ENCODE data around the gene GRIN2A. TPM values are rescaled to one million over a fixed set of nuclear protein-coding genes. Genes with fewer than 3 reads are reported as not detected.

The GRIN2A gene
- total RNA-seq, 4 donors from 2014 or later, result 0.25 to 26.1 (median 13.5) TPM

GRCh38 chr16:10022098-10022497 is 160.1 kb downstream of the GRIN2A start:
- WGBS, 2 donors (ENCODE audit: low coverage in 1 of 2), result 88 to 96% methylated on average over 5 of the region's 5 CpGs
- Histone ChIP-seq H3K9me3 (no peaks in the 10 kb centered on the region), H3K27ac (no peak overlapping the region), H3K27me3 (no peaks in the 10 kb centered on the region), H3K4me3 (no peak overlapping the region), H3K36me3 (no peaks in the 10 kb centered on the region), H3K4me1 (no peaks in the 10 kb centered on the region)
- TF ChIP-seq POLR2AphosphoS5 (IDR thresholded peaks at IDR 0.05) (no peak), EP300 (IDR thresholded peaks at IDR 0.05) (no peak), CTCF (IDR thresholded peaks at IDR 0.05) (no peak)
- ATAC-seq, result no peak

GRCh38 chr16:10020866-10021265 is 161.4 kb downstream of the GRIN2A start:
- no peaks in the 10 kb centered on the region for H3K36me3 ChIP-seq
- WGBS, 2 donors (ENCODE audit: low coverage in 1 of 2), result 54 to 70% methylated on average over 2 to 3 of the region's 3 CpGs
- TF ChIP-seq POLR2AphosphoS5 (IDR thresholded peaks at IDR 0.05) (no peak), CTCF (IDR thresholded peaks at IDR 0.05) (no peak), EP300 (IDR thresholded peaks at IDR 0.05) (no peak), POLR2A (IDR thresholded peaks at IDR 0.05) (no peak)
- H3K9me3 ChIP-seq, result no peaks in the 10 kb centered on the region
- no peak overlapping the region for H3K4me3 ChIP-seq
- H3K27ac ChIP-seq, result no peak overlapping the region
- no peaks in the 10 kb centered on the region for H3K27me3 ChIP-seq
- H3K4me1 ChIP-seq, result no peaks in the 10 kb centered on the region
- no peak for ATAC-seq

- 61 to 100% methylated on average over 1 to 3 of the region's 3 CpGs for WGBS, 2 donors (ENCODE audit: low coverage in 1 of 2)
These were observed 165.5 kb downstream of the GRIN2A start for GRCh38 chr16:10016752-10017151.

DNA sequence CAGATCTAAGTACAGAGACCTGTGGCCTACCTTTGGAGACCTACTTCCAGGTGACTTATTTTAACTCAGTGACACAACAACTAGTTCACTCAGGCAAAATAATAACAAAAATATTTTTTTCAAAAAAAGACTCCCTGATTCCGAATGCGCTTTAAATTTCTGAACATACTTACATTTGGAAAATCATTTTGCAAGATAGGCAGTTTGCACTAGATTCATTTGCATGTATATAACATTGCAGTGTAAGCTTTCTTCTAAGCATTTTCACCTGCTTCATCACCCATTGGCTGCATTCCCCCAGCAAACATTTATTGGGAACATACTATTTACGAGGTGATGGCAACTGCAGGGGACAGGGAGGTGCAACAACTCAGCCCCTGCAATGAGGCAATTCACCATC is 166.8 kb downstream of the GRIN2A start:
- Histone ChIP-seq H3K27me3 (no peaks in the 10 kb centered on the region), H3K4me3 (no peak overlapping the region), H3K36me3 (no peaks in the 10 kb centered on the region), H3K4me1 (no peaks in the 10 kb centered on the region), H3K9me3 (no peaks in the 10 kb centered on the region), H3K27ac (no peak overlapping the region)
- WGBS, 2 donors (ENCODE audit: low coverage in 1 of 2), result 93 to 100% methylated on average over 2 to 3 of the region's 3 CpGs
- TF ChIP-seq POLR2AphosphoS5 (IDR thresholded peaks at IDR 0.05) (no peak), CTCF (IDR thresholded peaks at IDR 0.05) (no peak), POLR2A (IDR thresholded peaks at IDR 0.05) (no peak), EP300 (IDR thresholded peaks at IDR 0.05) (no peak)
- no peak for ATAC-seq

More at GRCh38 chr16:10016752-10017151, 165.5 kb downstream of the GRIN2A start:
- Histone ChIP-seq H3K4me1 (no peaks in the 10 kb centered on the region), H3K27me3 (no peaks in the 10 kb centered on the region), H3K36me3 (no peaks in the 10 kb centered on the region), H3K4me3 (no peak overlapping the region), H3K27ac (no peak overlapping the region), H3K9me3 (no peaks in the 10 kb centered on the region)
- ATAC-seq, result no peak
- TF ChIP-seq POLR2AphosphoS5 (IDR thresholded peaks at IDR 0.05) (no peak), CTCF (IDR thresholded peaks at IDR 0.05) (no peak), EP300 (IDR thresholded peaks at IDR 0.05) (no peak), POLR2A (IDR thresholded peaks at IDR 0.05) (no peak)

GRCh38 chr16:10013774-10014173 is 168.5 kb downstream of the GRIN2A start:
- TF ChIP-seq EP300 (IDR thresholded peaks at IDR 0.05) (no peak), POLR2AphosphoS5 (IDR thresholded peaks at IDR 0.05) (no peak), CTCF (IDR thresholded peaks at IDR 0.05) (no peak), POLR2A (IDR thresholded peaks at IDR 0.05) (no peak)
- Histone ChIP-seq H3K27me3 (no peaks in the 10 kb centered on the region), H3K36me3 (no peaks in the 10 kb centered on the region), H3K9me3 (no peaks in the 10 kb centered on the region), H3K4me3 (no peak overlapping the region), H3K4me1 (no peaks in the 10 kb centered on the region), H3K27ac (no peak overlapping the region)
- no peak for ATAC-seq
- 42 to 62% methylated on average over 2 to 5 of the region's 5 CpGs for WGBS, 2 donors (ENCODE audit: low coverage in 1 of 2)

All from gastroesophageal sphincter (tissue), 4 donors.